ENCODE data around the gene GRAMD1B.
A peak's percentile ranks its signal among the peaks of the same experiment; 100 is the strongest.
"Not testable (repeated sequence)": the region's sequence is repeated elsewhere in the genome, so short reads cannot be mapped to it uniquely, and the experiment has no call there.

GRAMD1B gene

DNA sequence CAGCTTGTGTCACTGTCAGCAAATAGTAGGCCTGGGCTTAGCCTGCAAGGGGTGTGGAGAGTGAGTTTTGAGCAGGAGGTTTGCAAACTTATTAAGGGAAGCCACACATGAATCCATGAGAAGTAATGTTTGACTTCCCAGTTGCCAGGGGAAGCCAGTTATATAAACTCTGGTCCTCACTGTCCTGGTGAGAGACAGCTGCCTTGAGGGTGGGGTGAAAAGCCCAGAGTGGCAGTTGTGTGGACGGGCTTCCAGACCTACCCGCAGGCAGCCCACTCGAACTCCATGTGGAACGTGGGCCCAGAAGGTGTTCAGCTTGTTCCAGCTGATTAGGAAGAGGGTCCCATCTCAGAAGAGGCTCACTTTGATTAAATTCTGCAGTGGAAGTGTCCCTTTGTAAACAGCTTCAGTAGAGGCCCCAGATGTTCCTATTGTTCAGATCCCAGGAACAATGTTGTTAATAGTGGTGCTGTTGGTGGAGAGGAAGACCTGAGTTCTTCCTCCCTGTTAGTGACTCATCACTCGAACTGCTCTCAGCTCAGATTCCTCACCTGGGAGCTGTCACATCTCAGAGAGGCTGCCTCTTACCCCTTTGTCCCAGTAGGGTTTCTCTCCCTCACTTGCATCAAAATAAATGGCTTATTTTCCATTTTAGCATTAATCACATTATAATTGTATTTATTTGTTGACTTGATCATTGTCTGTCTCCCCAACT, 63.4 kb downstream of the GRAMD1B start:
- H3K4me3 ChIP-seq (ENCODE audit: low read depth, low read length), result no peak overlapping the region
- DNase-seq (ENCODE audit: low read depth), result no peak

DNA sequence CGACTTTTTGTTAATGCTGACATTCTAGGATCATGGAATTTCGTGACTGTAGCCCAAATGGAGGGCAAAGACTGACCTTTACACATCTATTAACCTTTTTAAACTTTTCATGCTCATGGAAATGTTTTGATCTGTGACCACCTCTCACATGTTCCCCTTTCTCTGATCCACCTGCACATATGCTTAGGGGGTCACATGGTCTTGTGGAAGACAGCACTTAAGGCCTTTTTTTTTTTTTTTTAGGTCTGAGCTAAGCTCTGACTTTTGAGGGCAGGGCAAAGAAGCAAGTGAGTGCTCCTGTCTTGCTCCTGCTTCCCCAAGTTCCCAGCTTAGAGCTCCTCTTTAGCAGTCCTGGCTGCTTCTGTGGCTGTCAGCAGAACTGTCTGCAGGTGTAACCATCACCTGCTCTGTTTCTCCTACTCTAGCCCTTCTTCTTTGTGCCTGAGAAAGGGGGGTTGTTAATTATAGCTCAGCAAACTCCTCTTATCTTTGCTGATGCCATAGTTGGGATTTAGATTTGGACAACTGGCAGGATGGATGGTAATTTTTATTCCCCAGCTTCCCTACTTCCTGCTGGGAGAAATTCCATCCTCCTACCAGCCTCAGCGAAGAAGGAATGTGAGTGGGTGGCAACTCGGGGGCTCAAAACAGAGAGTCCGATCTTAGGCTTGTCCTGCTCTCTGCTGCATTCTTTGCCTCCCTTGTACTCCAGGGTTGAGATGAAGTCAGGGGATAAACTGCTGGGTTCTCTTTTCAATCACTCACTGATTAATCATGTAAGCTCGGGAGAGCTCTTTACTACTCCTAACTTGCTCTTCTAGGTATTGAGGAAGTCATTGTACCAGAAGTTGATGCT, 64.4 kb downstream of the GRAMD1B start:
- no peak for DNase-seq (ENCODE audit: low read depth)
- H3K4me3 ChIP-seq (ENCODE audit: low read depth, low read length), result no peak overlapping the region

DNA sequence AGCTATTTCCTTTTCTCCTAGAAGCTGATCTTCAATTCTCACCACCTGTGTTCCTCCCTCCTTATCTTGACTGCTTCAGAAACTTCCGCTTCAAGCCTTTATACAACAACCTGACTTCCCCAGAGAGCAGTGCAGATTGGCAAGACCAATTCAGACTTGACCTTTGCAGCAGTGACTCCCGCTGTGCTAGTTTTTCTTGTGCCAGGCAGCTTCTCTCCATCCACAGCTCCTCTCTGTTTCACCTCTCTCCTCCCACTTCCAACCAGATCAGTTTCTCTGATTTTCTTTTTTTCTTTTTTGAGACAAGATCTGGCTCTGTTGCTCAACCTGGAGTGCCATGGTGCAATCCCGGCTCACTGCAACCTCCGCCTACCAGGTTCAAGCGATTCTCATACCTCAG, 74.3 kb downstream of the GRAMD1B start:
- DNase-seq (ENCODE audit: low read depth), result no peak
- no peak overlapping the region for H3K4me3 ChIP-seq (ENCODE audit: low read depth, low read length)

DNA sequence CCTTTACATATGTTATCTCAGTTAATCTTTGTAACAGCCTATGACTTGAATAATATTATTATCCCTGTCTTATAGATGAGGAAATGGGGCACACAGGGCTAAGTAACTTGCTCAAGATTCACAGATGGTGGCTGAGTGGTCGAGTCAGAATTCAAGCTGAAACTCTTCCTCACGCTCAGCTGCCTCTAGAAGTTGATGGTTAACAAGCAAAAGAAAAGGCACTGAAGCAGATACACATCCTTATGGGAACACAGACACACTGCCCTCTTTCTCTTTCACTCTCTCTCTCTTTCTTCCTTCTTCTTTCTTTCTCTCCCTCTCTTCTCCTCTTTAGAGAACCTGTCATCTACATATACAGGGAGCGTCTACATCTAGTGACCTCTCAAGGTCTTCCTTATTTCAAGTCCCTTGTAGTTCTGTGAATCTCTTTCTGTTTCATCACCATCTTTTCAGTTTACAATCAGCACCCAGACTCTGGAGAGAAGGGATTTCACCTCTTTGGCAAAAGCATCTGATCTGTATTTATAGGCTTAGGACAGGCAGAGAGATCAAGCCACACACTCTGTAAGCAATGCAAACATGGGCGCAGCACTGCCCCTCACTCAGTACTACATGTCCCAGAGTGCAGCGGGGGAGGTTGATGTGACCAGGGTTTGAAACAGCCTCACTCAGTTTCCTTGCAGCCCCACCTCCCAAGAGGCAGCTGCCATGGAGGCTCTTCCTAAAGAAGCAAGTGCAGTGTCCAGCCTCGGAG, 75.7 kb downstream of the GRAMD1B start:
- no peak overlapping the region for H3K4me3 ChIP-seq (ENCODE audit: low read depth, low read length)
- no peak for DNase-seq (ENCODE audit: low read depth)

DNA sequence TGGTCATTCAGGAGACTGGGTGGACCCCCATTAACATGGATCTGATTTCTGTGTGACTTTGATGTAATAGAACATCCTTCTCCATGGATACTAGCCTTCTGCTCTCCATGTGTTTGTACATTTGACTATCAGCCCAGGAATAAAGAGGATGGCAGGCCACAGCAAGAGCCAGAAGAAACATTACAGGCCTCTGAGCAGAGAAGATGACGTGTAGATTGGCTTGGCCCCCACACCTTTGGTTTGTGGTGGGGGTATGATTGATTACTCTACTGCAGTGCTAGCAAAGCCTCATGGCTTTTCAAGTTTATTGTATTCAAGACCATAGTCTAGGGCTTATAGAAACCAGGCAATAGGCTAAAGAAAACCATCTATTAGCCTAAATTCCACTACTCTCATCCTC, 77.0 kb downstream of the GRAMD1B start:
- no peak overlapping the region for H3K4me3 ChIP-seq (ENCODE audit: low read depth, low read length)
- DNase-seq (ENCODE audit: low read depth), result no peak

DNA sequence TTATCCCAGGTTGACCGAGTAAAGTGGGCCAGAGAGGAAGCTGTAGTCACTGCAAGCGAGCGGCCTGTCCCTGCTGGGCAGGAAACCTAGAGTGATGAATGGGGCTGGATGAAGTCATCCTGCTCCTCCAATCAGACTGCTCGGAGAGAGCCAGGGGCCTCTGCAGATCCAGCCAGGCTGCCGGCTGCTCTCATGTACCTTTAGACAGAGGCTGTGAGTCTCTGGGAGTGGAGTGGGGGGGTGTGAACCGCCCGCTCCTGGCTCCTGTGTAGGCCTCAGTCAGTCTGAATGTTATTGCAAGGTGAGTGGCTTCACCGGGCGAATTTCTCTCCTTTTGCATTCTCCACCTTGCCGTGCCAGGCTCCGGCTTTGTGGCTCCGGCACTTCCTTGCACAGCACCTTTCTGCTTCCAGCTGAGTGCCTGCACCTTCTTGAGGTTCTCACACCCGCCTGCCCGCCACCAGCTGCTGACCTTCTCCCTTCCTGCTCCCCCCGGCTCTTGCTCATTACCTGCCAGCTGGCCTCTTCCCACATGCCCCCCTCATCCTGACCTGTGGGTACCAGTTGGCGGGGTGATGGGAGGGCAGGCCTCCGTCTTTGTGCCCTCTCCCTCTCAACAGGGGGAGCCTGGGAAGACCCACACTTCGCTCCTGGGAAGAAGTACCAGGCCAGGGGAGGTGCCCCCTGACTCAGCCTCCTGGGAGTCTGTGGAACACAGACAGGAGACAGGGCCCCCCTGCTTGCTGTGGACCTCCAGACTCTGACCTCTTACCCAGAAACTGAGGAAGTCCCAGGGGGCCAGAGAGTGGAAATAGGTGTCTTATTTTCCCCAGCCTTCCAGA, 79.9 kb downstream of the GRAMD1B start:
- DNase-seq (ENCODE audit: low read depth), result peak; percentile 63
- no peak overlapping the region for H3K4me3 ChIP-seq (ENCODE audit: low read depth, low read length)

DNA sequence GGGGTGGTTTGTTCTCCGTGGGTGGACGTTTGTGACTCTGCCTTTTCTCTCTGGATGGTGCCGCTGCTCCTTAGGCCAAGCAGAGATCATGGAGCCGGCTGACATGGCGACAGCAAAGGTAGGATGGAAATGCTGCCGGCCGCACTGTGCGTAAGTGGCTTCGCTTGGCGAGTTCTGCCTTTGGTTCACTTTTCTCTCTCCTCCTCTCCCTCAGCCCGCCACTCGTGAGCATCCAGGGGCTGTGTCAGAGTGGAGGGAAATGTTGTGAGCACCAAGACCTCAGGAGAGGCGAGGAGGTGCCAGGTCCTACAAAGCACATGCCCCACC, 80.5 kb downstream of the GRAMD1B start:
- no peak overlapping the region for H3K4me3 ChIP-seq (ENCODE audit: low read depth, low read length)
- no peak for DNase-seq (ENCODE audit: low read depth)

DNA sequence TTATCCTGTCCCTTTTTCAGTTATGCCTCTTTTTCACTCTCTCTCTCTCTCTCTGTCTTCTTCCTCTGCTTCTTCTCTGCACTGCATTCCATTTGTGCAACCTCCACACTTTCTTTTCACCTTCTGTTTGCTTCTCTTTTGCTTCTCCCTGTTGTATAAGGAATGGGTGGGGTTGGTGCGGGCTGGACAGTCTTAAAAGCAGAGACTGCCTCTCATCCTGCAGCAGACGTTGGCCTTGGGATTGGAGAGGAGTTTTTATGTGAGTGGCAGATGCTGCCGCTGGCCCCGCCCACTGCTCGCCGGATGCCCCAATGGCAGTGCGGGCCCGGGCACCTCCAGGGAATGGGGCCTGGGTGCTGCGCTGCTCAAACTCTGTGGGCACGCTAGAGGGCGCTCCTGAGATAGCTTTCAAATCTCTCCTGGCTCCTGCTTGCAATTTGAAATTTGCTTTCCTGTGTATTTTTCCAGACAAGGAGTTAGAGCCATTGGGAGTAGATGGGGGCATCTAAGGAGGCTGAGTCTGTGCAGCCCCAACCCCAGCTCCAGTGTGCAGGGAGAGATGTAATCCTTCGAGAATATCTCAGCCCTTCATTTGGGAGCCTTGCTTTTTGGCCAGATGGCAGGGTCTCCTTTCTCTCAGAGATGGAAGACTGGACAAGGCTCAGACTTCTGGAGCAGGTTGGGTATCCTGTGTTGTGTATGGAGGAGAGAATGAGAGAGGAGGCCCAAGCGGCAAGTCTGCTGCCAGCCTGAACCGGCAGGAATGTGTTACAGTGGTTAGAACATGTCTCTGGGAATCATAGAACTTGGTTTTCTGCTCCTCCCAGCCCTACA, 81.2 kb downstream of the GRAMD1B start:
- H3K4me3 ChIP-seq (ENCODE audit: low read depth, low read length), result no peak overlapping the region
- peak; percentile 69 for DNase-seq (ENCODE audit: low read depth)

DNA sequence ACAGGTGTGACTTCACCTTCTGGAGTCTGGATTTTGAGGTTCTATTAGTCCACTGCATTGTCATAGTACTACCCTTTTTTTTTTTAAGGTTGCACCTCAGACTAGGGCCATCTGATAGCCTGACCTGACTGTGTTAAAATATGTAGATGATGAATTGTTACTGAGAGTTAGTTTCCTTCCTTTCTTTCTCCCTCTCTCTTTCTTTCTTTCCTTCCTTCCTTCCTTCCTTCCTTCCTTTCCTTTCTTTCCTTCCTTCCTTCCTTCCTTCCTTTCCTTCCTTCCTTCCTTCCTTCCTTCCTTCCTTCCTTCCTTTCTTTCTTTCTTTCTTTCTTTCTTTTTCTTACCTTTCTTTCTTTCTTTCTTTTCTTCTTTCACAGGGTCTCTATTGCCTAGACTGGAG, 83.2 kb downstream of the GRAMD1B start:
- H3K4me3 ChIP-seq (ENCODE audit: low read depth, low read length); DNase-seq (ENCODE audit: low read depth): not testable (repeated sequence)

DNA sequence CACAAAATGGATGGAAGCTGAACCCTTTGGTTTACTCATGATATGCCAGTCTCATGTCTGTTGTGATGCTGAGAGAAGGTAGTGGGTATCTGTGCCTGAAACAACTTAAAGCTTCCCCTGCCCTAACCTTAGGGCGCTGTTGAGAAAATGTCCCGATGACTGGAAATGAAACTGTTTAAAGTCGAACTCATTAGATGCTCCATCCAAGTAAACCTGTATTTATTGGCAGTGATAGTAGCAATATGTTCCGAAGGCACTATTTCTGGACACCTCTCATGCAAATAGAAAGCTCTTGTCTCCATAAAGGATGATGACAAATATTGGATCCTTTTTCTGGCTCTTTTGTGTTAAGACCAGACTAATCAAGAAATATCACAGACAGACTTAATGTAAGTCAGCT, 86.2 kb downstream of the GRAMD1B start:
- H3K4me3 ChIP-seq (ENCODE audit: low read depth, low read length), result no peak overlapping the region
- no peak for DNase-seq (ENCODE audit: low read depth)

DNA sequence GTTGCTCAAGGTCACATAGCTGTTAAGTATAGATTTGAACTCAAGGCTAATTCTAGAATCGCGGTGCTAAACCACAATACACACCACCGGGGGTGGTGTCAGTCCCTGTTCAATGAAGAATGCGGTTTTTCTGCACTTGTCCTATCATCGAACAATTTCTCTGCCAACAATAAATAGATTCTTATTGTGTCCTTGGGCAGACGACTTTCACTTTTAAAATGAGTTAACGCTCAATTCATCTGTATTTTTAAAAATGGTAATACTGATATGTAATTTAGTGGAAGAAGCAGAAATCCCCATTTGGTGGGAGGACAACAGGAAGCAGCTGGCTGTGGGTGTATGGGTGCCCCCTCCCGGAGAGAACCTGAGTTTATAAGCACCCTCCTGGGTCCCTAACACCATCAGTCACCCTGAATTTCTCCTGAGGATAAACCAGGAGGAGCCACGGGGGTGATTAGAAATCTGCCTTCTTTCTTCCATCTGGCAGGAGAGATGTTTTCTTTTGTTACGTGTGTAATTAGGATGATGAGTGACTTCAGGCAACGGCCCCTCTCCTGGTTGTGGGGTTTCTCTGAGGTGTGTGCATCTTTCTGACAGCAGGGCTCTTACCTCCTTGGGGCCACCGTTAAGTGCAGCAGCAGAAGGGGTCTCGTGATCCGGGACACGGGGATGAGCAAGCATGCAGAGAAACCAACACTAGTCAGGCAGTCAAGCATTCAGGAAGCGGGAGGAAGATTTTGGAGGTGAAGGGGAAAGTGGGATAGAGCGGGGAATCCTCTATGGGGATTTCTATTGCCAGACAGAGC, 87.7 kb downstream of the GRAMD1B start:
- DNase-seq (ENCODE audit: low read depth), result no peak

DNA sequence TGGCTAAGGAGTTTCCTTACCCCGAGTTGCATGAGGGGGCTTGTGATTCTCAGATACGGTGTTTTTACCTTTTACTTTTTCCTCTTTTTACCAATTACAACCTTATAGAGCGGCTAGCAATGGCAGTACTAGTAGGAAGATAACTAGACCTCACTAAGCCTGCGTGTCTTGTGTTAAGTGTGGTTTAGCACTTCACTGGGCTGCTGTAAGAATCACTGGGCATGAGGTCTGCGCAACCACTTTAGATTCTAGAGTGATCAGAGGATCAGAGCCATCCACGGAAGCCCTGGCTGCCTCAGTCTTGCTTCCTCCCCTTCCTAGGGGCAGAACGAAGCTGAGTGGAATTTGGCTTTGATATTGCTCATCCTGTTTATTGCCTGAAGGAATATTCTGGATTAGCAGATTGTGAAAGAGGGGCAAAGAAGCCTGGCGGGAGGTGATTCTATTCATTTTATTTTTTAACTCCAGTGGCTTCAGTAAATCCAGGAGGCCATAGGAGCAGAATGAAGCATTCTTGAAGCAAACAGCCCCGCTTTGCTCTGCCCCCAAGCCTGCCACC, 88.5 kb downstream of the GRAMD1B start:
- H3K4me3 ChIP-seq (ENCODE audit: low read depth, low read length), result no peak overlapping the region
- DNase-seq (ENCODE audit: low read depth), result no peak

More for the DNA sequence above, 87.7 kb downstream of the GRAMD1B start:
- no peak overlapping the region for H3K4me3 ChIP-seq (ENCODE audit: low read depth, low read length)

DNA sequence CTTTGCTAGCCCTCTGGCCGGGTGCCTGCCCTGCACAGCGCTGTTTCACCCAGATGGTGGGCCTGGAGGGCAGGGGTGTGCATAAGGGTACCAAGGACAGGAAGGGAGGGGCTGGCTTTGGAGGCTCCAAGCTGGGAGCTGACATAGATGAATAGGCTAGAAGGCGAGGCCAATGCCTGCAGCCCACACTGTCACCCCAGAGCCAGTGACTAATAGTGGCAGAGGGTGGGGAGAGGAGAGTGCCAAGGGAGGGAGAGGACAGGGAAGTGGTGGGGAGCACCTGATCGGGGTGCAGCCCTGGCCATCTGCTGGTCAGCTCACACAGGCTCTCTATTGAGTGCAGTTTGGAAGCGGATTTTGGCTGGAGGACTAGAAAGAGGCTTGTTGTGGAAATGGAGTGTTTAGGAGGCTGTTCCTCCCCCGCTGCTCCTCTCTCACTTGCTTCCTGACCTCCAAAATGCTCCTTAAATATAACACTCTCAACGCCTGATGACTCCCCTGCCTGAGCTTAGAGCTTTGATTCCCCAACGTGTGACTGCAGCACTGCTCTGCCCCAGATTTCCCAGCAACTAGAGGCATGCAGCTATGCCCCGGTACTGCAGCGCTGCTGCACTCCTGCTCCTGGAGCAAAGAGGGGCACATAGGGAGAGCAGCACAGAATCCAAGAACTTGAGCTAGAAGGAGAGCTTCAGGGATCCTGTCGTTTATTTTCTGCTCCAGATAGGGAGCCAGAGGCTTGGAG, 89.2 kb downstream of the GRAMD1B start:
- no peak overlapping the region for H3K4me3 ChIP-seq (ENCODE audit: low read depth, low read length)
- DNase-seq (ENCODE audit: low read depth), result no peak

DNA sequence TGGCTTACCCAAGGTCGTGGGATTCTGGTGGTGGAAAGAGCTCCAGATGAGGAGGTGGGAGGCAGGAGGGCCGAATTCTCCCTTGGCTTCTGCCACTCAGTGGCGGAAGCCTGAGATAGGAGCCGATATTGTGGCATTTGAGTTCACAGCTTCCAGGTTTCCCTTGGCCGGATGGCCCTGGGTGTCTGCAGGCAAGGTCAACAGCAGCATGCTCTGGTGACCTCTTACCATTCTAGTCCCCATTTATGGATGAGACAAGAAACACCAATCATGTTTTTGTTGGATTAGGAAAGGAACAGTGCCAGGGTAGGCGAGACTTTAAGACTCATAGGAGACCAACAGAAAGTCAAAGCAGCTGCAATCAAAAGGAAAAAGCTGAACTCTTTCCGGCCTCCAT, 89.7 kb downstream of the GRAMD1B start:
- no peak overlapping the region for H3K4me3 ChIP-seq (ENCODE audit: low read depth, low read length)
- no peak for DNase-seq (ENCODE audit: low read depth)

DNA sequence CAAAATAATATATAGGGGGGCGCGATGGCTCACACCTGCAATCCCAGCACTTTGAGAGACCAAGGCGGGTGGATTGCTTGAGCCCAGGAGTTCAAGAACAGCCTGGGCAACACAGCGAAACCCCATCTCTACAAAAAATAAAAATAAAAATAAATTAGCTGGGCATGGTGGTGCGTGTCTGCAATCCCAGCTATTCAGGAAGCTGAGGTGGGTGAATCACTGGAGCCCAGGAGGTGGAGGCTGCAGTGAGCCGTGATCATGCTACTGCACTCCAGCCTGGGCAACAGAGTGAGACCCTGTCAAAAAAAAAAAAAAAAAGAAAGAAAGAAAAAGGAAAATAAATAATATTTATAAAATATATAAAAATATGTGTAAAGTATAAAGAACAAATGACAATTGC, 90.4 kb downstream of the GRAMD1B start:
- not testable (repeated sequence) for H3K4me3 ChIP-seq (ENCODE audit: low read depth, low read length); DNase-seq (ENCODE audit: low read depth)

DNA sequence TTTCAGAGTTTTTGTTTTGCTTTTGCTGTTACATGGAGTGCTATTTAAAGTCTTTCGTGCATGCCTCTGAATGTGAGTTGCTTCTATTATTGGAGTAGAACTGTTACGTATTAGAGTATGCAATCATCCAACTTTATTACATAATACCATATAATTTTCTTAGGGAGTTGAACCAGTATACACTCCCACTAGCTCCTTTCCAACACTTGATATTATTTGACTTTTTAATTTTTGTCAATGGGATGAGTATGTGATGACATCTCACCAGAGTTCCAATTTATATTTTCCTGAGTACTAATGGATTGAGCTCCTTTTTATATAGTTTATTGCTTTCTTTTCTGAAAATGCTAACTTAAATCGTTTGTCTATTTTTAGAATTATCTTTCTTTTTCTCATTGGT, 90.9 kb downstream of the GRAMD1B start:
- no peak overlapping the region for H3K4me3 ChIP-seq (ENCODE audit: low read depth, low read length)
- no peak for DNase-seq (ENCODE audit: low read depth)

DNA sequence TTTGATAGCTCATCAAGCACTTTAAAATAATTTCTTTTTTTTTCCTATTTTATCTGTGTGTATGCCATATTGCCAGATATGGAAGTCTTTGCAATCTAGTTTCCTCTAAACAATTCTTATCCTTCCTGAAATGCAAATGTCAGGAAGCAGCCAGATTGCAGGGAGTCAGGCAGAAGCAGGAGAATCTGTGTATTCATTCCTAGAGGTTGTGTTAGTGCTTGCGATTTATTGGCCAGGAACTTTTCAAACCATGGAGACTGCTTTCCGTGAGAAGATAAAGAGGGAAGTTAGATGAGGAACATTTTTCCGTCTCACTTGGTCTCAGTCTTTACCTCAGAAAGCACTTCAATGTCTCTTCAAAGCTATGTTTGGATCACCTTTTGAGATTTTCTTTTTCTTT, 91.9 kb downstream of the GRAMD1B start:
- no peak overlapping the region for H3K4me3 ChIP-seq (ENCODE audit: low read depth, low read length)
- DNase-seq (ENCODE audit: low read depth), result no peak
